HG03469 (cell line): ENCODE measurements around the gene ATG10.
A peak's percentile ranks its signal among the peaks of the same experiment; 100 is the strongest.
"Not testable (repeated sequence)": the region's sequence is repeated elsewhere in the genome, so short reads cannot be mapped to it uniquely, and the experiment has no call there.

Source experiments
- ATAC-seq: cut with Tn5 transposase; IDR thresholded peaks from one replicate; pipeline ENCODE4 v1.9.1; 2021; ENCODE audit warnings: mild to moderate bottlenecking, moderate library complexity, moderate number of reproducible peaks; ENCODE audit not compliant: unreplicated experiment

Gene ATG10

DNA sequence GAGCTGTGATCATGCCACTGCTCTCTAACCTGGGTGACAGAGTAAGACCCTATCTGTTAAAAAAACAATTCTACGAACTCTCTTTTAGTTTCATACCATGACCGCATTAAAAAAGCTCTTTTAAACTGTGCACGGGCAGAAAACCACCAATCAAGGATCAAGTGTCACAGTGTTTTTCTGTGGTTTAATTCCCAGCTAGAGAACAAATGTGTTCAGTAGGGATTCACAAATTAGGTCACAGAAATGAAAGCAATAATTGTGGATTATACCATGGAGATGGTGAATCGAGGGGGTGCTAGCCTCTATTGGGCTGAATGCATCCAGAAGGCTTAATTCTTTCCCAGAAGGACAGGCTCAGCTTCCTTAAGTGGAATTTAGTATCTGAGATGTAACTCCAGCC is 79.1 kb downstream of the ATG10 start:
- ATAC-seq = no peak

DNA sequence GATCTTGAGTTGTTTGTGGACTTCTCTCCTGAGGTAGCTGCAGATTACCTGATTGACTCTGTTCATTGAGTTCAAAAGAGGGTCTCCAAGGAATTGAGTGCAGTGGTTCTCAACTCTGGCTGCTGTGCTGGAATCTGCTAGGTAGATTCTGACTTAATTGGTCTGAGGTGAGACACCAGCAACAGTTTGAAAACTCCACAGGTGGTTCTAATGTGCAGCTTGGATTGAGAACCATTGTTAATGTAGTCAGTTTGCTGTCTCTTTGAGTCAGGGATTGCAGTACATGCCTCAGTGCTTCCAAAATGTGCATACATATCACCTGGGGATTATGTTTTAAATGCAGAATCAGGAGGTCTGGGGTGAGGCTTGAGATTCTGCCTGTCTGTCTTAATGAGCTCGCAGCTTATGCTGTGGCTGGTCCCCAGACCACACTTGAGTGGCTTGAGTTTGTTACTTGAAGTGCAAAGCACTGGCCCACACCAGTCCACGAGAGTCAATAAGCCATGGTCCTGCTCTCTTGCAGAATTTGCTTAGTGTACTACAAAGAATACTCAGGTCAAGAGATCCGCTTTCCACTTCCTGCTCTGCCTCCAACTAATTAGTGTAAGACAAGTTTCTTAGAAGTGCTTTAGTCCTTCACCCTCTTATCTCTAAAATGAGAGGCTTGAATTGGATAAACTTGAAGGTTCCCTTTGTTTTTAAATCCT is 82.3 kb downstream of the ATG10 start:
- ATAC-seq = no peak

DNA sequence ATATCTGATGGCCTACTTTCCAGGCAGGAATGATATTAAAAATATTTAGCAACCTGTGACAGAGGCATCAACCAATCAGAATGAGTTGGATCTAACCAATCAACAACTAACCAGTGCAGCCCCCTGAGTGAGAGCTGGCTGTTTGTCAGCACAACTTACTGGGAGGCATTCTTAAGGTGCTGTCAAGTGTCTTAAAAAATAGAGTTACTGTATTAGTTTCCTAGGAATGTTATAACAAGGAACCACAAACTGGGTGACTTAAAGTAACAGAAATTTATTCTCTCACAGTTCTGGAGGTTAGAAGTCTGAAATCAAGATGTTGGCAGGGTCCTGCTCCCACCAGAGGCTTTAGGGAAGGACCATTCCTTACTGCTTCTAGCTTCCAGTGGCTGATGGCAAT is 85.2 kb downstream of the ATG10 start:
- no peak for ATAC-seq

DNA sequence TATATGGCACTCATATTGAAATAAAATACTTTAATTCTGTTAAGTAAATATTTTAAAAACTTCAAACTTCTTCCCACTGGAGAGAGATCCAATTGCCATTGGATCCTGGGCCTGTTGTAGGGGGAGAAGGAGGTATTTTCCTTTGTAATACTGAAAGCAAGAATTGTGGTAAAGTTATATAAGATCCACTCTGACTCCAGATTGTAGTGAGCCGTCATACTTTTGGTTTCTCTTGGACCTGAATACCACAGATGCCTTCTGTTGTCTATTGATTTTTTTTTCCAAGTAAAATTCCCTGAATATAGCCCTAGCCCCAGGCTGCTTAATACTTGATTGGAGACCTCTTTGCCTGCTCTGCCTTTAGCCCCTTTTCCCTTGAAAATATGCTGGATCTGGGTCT is 86.9 kb downstream of the ATG10 start:
- no peak for ATAC-seq

DNA sequence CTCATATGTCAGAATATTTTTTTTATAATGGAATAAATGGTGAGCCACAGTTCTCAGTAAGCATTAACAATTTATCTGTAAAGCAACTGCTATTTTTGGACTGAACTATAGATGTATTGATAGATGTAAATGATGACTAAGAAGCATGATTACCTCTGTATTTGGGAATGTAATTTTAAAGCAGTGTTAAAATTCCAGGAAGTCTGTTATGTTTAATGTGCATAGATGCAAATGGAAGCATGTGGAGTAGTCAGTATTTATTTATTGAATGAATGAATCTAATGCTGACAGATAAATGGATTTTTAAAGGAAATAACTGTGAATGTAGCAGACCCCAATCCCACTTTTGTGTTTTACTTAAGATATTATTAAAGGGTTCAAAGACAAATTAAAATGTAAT is 95.0 kb downstream of the ATG10 start:
- ATAC-seq = no peak

DNA sequence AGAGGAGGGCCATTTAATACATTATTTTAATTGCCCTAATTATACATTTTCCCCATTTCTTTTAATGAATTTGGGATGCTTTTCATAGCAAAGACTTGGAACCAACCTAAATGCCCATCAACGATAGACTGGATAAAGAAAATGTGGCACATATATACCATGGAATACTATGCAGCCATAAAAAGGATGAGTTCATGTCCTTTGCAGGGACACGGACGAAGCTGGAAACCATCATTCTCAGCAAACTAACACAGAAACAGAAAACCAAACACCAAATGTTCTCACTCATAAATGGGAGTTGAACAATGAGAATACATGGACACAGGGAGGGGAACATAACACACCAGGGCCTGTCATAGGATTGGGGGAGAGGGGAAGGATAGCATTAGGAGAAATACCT is 96.2 kb downstream of the ATG10 start:
- ATAC-seq = not testable (repeated sequence)

DNA sequence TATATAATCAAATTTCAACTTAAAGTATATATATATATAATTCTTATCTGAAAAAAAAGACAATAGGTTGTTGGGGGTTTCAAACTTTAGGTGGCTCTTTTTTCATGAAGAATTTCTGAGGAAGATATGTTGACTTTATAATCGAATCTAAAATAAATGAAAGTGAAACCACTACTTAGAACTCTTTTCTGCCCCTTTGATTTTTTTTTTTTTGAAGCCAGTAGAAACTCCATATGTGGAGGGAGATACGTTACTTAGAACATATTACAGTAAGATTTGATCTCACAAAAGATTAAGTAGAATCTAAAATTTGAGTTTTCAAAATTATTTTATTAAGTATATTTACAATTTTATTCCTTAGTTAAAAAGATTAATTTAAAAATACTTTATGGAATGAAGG is 96.9 kb downstream of the ATG10 start:
- ATAC-seq = no peak

DNA sequence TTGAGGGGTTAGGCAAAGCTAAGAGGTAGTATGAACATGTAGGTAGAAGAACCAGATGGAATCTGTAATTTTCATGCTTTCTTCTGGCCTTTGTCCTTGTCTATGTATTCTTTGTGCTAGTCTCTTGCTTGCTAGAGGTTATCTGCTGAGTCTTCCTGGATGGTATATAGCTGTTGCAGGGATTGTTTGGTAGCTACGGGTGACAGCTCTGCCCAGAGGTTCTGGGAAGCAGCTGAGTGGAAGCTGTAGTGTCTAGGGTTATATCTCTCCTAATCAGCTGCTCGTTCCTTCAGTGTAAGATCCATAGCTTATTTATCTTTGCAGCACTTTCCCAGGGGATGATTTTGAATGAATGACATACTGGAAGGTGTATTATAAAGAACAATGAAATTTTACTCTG is 100.3 kb downstream of the ATG10 start:
- no peak for ATAC-seq

DNA sequence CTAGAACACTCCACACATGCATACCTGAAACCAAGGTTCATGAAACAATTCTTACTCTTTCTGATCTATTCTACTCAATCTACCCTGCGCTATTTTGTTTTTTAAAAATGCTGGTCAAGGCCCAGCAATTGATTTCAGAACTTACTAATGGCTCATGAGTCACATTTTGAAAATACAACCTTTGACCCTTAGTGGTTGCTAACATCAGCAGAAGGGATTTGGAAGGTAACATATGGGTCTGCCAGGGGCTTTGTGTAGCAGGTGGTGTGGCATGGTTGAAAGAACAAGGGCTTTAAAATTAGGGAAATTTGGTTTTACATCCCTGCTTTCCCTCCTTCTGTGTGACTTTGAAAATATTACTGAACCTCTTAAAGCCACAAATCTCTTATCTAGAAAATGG is 101.4 kb downstream of the ATG10 start:
- ATAC-seq = no peak

DNA sequence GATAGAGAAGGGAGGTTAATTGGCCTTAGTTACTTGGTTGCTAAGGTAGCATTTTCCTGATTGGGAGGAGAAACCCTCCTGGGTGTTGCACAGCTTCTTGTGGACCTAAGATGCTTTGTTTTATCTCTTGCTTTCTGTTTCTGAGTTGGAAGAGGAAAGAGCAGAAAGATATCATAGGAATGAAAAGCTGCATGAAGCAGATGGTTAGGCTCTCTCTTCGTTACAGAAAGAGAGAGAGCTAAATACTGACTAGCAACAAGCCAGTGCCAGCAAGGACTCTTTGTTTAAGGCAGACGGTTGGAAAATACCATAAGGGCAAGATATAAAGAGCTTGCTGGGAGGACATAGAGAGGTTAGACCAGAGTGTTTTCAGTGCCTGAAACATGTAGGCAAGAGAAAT is 103.1 kb downstream of the ATG10 start:
- no peak for ATAC-seq

DNA sequence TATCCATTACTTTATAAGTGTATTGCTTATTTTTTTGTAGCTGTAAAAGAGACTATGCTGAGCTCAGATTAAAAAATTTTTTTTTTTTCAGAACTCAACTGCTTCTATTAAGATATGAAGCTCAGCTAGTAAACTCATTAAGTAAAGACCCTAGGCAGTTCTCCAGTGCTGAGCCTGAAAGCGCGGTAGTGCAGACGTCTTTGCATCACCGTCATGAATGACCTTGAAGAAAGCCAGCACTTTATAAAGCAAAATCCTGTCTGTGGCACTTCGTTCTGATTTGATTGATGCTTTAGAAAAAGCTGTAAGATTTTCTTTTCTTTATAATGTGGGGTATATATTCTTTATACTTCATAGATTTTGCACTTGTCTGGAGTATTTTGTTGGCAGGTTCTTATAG is 105.7 kb downstream of the ATG10 start:
- ATAC-seq = no peak

DNA sequence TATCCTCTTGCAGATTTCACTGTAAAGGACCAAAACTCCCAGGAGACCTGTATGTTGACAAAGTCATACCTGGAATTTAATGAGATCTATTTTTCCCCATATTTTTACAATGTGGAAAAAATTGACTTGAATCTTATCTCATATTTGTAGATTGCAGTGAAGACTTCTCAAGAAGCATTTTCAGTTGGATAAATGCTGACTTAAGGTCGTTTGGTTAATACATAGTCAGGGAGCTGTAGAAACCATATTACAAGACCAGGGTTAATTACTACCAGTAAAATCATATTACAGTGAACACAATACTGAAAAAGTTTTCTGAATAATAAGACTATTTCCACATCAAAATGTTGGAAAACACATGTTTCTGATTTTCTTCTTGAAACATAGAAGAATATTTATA is 119.8 kb downstream of the ATG10 start:
- ATAC-seq = no peak

DNA sequence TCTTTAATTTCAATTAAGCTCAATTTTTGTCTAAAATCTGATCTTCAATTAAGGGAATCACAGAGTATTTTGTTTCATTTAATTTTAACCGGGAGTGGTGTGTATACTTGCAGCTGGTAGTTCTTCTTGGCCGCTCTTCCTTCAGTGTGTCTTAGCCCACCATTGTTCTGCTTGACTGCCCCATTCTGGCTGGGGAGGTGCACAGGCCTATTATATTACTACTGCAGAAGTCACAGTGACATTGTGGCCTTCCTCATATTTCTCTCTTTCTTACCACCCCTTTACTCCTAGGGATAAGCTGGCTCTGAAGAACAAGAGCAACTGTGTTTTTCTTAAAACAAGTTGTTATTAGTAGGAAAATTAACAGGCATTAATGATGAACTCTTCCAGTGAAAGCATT is 123.7 kb downstream of the ATG10 start:
- ATAC-seq = no peak

DNA sequence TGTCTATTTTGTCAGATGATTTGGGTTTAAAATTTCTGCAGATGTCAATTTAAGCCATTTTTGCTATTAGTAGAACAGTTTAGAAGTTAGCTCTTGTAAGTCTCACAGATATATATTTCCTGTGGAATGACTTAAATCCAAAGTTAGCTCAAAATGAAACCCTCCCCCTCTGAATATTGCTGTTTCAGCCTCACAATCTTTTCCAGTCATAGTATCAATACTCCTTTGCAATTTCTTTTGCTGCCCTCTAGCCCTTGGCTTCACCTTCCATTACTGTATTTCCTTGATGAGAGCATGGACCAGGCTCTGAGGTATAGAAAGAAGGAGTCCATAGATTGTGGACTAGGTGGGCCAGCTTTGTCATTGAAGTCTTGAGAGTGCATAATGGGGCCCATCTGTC is 124.4 kb downstream of the ATG10 start:
- ATAC-seq = no peak

DNA sequence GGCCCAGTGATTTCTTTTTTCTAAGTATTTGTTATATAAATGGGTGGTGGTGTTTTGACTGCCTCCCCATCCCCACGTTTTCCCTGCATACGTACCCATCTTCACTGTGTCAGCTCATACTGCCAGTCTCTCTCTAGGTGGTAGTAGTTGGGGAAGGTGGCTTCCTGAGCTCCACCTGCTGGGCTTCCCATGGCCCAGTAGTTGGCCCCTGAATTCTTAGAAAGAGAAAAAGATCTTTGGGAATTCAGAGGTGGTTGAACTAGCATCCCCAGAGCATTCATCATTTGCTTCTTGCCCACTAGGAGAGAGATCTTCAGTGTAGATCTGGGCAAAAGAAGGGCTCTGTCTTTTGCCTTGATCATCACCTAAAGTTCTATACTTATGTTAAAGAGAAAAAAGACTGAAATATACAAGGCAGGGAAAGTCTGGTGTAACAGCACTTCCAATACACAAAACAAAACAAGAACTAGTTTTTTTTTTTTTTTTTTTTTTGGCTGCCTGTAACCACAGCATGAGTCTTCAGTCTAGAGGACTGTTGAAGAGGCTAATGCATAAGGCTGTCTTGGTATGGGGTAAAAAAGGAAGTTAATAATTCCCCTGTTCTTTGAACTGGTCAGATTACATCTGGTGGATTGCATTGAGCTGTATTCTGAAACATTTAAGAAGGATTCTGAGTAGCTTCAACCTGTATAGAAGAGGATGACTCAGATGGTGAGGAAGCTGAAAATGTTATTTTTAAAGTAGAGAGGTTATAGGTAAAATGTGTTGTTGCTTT is 128.7 kb downstream of the ATG10 start:
- ATAC-seq = peak; percentile 95

DNA sequence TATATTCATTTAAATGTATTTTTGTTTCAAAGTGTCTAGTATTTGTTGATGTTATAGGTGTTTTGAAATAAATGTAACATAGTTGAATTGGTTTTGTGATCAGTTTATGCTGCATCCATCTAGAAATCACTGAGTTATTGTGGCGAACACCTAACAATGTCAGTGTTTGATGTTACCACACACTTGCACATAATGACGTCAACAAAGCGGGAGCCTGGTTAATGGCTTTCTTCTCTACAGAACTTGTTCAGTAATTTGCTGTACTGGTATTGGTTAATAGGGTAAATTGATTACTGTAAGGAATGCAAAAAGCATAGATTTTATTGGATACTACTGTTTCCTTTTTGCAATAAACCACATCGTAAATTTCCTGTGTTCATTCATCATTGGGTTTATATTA is 133.0 kb downstream of the ATG10 start:
- no peak for ATAC-seq

DNA sequence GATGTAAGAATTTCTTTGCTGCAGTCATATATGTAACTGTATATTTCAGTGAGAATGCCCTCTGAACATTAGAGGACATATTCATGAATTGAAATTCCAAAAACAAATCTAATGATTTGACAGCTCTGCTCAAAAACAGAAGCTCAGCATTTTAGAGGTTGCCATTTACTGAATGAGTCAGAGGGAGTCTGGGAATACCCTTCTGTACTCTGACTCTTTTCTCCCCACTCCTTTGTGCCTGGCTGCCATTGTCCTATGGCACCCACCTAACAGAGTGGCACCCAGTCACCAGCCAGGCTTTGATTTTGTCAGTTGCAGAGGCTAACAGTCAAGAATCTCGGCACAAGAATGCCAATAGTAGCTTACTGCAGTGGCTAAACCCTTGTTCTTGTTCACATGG is 133.6 kb downstream of the ATG10 start:
- ATAC-seq = no peak

DNA sequence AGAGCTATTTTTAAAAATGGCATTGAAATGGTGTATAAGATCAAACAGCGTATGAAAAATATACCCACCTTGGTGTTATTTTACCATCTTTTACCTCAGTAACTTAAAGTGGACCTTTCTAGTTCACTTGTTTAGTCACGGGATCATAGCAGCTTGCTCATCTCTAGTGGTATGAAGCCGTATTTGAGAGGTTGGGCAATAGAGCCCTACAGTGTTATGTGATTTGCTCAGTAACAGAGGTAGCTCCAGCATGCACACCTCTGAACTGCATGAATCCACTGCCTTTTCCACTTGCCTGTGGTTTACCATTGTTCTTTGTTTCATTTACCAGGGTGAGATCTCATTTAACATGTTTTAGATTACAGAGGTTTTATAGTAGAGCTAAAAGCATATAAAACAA is 134.4 kb downstream of the ATG10 start:
- no peak for ATAC-seq

DNA sequence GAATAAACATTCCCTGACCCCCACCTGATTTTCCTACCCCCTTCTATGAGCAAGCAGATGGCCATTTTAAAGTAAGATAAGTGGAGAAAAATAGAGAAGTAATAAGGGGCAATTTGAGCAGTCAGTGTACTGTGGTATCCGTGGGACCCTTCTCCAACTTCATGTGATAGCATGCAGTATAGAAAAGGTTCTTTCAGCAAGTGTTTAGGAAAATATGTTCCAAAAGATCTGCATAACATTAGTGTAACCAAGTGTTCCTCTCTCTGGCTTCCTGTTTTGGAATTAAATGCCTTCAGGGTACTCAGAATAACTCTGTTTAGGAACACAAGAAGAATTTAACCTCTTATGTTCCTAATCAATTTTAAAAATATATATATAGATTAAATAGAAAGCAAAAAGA is 134.9 kb downstream of the ATG10 start:
- ATAC-seq = no peak

DNA sequence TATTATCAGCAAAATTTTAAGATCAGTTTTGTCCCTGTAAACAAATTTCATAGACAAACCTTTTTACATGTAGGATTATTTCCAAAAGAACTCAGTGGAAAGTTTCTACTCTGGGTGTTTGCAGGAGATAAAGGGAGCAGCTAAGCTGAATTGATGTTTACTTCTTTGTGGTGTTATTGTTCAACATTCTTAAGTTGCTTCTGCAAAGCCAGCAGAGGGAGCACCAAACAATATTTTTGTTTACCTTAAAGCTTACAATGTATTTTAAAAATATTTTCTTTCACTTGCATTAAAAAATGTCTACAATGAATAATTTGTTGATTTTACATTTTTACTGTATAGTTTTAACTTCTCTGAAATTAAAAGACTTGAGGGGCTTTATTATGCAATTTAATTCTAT is 135.4 kb downstream of the ATG10 start:
- ATAC-seq = no peak

DNA sequence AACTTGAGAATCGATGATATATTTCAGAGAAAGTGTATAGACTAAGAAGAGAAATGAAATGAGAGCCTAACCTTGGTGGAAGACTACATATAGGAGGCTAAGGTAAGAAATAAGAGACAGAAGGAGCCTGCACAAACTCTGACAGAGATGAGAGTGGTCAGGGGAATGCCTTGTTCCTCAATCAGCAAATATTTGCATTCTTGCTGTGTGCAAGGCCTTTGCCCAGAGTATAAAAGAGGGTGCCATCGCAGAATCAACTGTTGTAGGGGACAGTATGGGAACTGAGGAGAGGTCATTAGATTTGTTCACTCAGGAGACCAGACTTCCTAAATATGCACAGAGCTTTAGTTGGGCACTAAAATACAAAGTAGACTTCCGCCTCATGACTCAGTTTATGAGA is 137.2 kb downstream of the ATG10 start:
- ATAC-seq = no peak

DNA sequence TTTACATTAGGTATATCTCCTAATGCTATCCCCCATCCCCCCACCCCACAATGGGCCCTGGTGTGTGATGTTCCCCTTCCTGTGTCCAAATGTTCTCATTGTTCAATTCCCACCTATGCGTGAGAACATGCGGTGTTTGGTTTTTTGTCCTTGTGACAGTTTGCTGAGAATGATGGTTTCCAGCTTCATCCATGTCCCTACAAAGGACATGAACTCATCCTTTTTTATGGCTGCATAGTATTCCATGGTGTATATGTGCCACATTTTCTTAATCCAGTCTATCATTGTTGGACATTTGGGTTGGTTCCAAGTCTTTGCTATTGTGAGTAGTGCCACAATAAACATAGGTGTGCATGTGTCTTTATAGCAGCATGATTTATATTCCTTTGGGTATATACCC is 138.1 kb downstream of the ATG10 start:
- not testable (repeated sequence) for ATAC-seq

DNA sequence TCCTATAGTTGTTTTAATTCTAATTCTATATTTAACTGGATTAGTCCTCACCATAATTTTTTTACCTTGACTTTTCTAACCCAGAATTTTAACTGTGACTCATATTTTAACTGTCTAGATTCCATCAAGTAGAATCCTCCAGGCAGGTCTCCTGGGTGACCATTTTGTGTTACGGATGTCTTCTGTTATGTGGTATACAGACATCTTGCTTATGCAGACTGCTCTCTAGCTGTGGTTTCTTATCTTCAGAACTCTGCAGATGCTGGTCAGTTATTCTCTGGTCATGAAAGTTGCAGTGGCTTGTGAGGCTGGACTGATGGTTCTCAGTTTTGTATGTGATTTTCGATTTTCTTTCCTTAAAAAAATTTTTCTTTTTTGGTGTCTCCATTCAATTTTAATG is 139.4 kb downstream of the ATG10 start:
- no peak for ATAC-seq
